ENCODE results near the gene DNM3. TPM values are rescaled to one million over a fixed set of nuclear protein-coding genes. Genes with fewer than 3 reads are reported as not detected.

Gene DNM3
- total and polyA plus RNA-seq, 4 donors, result 2.1 to 16.3 (median 5.6) TPM

- DNase-seq, result no peak
- H3K9me3 ChIP-seq (ENCODE audit: control insufficient read depth in 4 of 4, insufficient read depth in 3 of 4, low read length in 3 of 4), result no peaks in the 10 kb centered on the region
- H3K9ac ChIP-seq (ENCODE audit: insufficient read depth in 1 of 2, low read length in 2 of 2), result no peak overlapping the region
- no peak for ATAC-seq (ENCODE audit: insufficient read depth, low FRiP score)
- no peaks in the 10 kb centered on the region for H3K27me3 ChIP-seq (ENCODE audit: control insufficient read depth in 3 of 3, insufficient read depth in 3 of 3, low read length in 2 of 3)
- H3K4me3 ChIP-seq, result no peak overlapping the region
- no peak for TF ChIP-seq CTCF (IDR thresholded peaks at IDR 0.05; ENCODE audit: control extremely low read depth, extremely low read depth)
- 48 to 80% methylated on average over 3 of the region's 3 CpGs for whole genome bisulfite sequencing, 2 donors
- peaks cover 0 to 2% (median 0%) of the 10 kb centered on the region in 5 donors for H3K4me1 ChIP-seq (ENCODE audit: control insufficient read depth in 5 of 5, insufficient read depth in 5 of 5, low read length in 5 of 5)
- H3K27ac ChIP-seq (ENCODE audit: low read depth in 1 of 2, low read length in 1 of 2), result no peak overlapping the region
- H3K36me3 ChIP-seq (ENCODE audit: control insufficient read depth in 4 of 4, insufficient read depth in 4 of 4, low read length in 4 of 4), result no peaks in the 10 kb centered on the region
Measured at GRCh38 chr1:171877701-171878100, 36.4 kb downstream of the DNM3 start.

- Histone ChIP-seq H3K27me3 (ENCODE audit: control insufficient read depth in 3 of 3, insufficient read depth in 3 of 3, low read length in 2 of 3) (no peaks in the 10 kb centered on the region), H3K4me1 (ENCODE audit: control insufficient read depth in 5 of 5, insufficient read depth in 5 of 5, low read length in 5 of 5) (peaks cover 0 to 2% (median 0%) of the 10 kb centered on the region in 5 donors), H3K36me3 (ENCODE audit: control insufficient read depth in 4 of 4, insufficient read depth in 4 of 4, low read length in 4 of 4) (no peaks in the 10 kb centered on the region), H3K9me3 (ENCODE audit: control insufficient read depth in 4 of 4, insufficient read depth in 3 of 4, low read length in 3 of 4) (no peaks in the 10 kb centered on the region), H3K4me3 (no peak overlapping the region), H3K27ac (ENCODE audit: low read depth in 1 of 2, low read length in 1 of 2) (no peak overlapping the region), H3K9ac (ENCODE audit: insufficient read depth in 1 of 2, low read length in 2 of 2) (no peak overlapping the region)
- DNase-seq (no peak), ATAC-seq (ENCODE audit: insufficient read depth, low FRiP score) (no peak)
- 95 to 97% methylated on average over 4 of the region's 4 CpGs for WGBS, 2 donors
- no peak for TF ChIP-seq CTCF (IDR thresholded peaks at IDR 0.05; ENCODE audit: control extremely low read depth, extremely low read depth)
Measured at GRCh38 chr1:171879556-171879955, 38.3 kb downstream of the DNM3 start.

DNA sequence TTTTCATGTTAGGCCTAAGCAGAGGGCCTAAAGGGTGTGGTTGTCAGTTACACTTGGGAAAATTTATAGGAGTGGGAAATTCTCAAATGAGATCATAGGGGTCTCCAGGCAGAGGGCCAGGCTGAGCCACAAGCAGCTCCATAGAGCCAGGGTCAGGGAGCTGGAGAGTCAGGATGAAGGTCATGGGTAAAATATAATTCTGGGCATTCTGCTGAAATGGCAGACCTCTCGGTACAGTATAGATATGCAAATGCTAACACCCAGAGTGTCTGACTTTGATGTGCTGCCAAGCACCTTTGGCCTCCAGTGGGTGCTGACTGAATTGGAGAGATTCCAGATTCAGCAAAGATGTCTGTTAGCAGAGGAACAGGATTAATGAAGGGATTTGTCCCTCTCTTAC, 40.1 kb downstream of the DNM3 start:
- Histone ChIP-seq H3K27me3 (ENCODE audit: control insufficient read depth in 3 of 3, insufficient read depth in 3 of 3, low read length in 2 of 3) (no peaks in the 10 kb centered on the region), H3K9me3 (ENCODE audit: control insufficient read depth in 4 of 4, insufficient read depth in 3 of 4, low read length in 3 of 4) (no peaks in the 10 kb centered on the region), H3K27ac (ENCODE audit: low read depth in 1 of 2, low read length in 1 of 2) (no peak overlapping the region), H3K4me3 (no peak overlapping the region), H3K36me3 (ENCODE audit: control insufficient read depth in 4 of 4, insufficient read depth in 4 of 4, low read length in 4 of 4) (no peaks in the 10 kb centered on the region), H3K4me1 (ENCODE audit: control insufficient read depth in 5 of 5, insufficient read depth in 5 of 5, low read length in 5 of 5) (peaks cover 0 to 2% (median 0%) of the 10 kb centered on the region in 5 donors), H3K9ac (ENCODE audit: insufficient read depth in 1 of 2, low read length in 2 of 2) (no peak overlapping the region)
- 49 to 75% methylated on average over 1 of the region's 1 CpG for WGBS, 2 donors
- ATAC-seq (ENCODE audit: insufficient read depth, low FRiP score) (no peak), DNase-seq (peak in 1 of 3 donors; percentile 13)
- no peak for TF ChIP-seq CTCF (IDR thresholded peaks at IDR 0.05; ENCODE audit: control extremely low read depth, extremely low read depth)

GRCh38 chr1:171883849-171884248, 42.6 kb downstream of the DNM3 start:
- H3K27me3 ChIP-seq (ENCODE audit: control insufficient read depth in 3 of 3, insufficient read depth in 3 of 3, low read length in 2 of 3), result no peaks in the 10 kb centered on the region
- H3K27ac ChIP-seq (ENCODE audit: low read depth in 1 of 2, low read length in 1 of 2), result no peak overlapping the region
- no peaks in the 10 kb centered on the region for H3K9me3 ChIP-seq (ENCODE audit: control insufficient read depth in 4 of 4, insufficient read depth in 3 of 4, low read length in 3 of 4)
- no peak overlapping the region for H3K4me3 ChIP-seq
- no peak overlapping the region for H3K9ac ChIP-seq (ENCODE audit: insufficient read depth in 1 of 2, low read length in 2 of 2)
- H3K4me1 ChIP-seq (ENCODE audit: control insufficient read depth in 5 of 5, insufficient read depth in 5 of 5, low read length in 5 of 5), result peaks cover 0 to 2% (median 0%) of the 10 kb centered on the region in 5 donors
- TF ChIP-seq CTCF (IDR thresholded peaks at IDR 0.05; ENCODE audit: control extremely low read depth, extremely low read depth), result no peak
- 77 to 81% methylated on average over 4 of the region's 4 CpGs for WGBS, 2 donors
- H3K36me3 ChIP-seq (ENCODE audit: control insufficient read depth in 4 of 4, insufficient read depth in 4 of 4, low read length in 4 of 4), result no peaks in the 10 kb centered on the region
- ATAC-seq (ENCODE audit: insufficient read depth, low FRiP score), result no peak
- DNase-seq, result no peak

Measured in lung (tissue), 12 donors.